Neural crest cell (in vitro differentiated cells): ENCODE results near the gene RALGAPA1. TPM values are rescaled to one million over a fixed set of nuclear protein-coding genes. Genes with fewer than 3 reads are reported as not detected.
A peak's percentile ranks its signal among the peaks of the same experiment; 100 is the strongest.
"Not testable (repeated sequence)": the region's sequence is repeated elsewhere in the genome, so short reads cannot be mapped to it uniquely, and the experiment has no call there.

Experiments used
- DNase-seq: peaks from one replicate; pipeline ENCODE4 v3.0.0; 2021; ENCODE audit warnings: low read depth, mixed read lengths, low spot score
- H3K27ac Mint-ChIP-seq: one replicate; pipeline ENCODE4 v1.8.0; 2021; ENCODE audit warnings: mild to moderate bottlenecking, mixed read lengths; ENCODE audit not compliant: unreplicated experiment
- H3K27me3 Mint-ChIP-seq: 2 replicates; pipeline ENCODE4 v1.8.0; 2021; ENCODE audit warnings: low read depth, mild to moderate bottlenecking, mixed read lengths
- H3K36me3 Mint-ChIP-seq: 2 replicates; pipeline ENCODE4 v1.8.0; 2021; ENCODE audit warnings: low read depth, mild to moderate bottlenecking, mixed read lengths
- H3K4me1 Mint-ChIP-seq: 2 replicates; pipeline ENCODE4 v1.8.0; 2021; ENCODE audit warnings: mixed read lengths
- H3K4me3 Mint-ChIP-seq: one replicate; pipeline ENCODE4 v1.8.0; 2021; ENCODE audit warnings: mild to moderate bottlenecking, mixed read lengths
- H3K9me3 Mint-ChIP-seq: 2 replicates; pipeline ENCODE4 v1.8.0; 2021; ENCODE audit warnings: mixed read lengths
- long read RNA-seq: library from polyadenylated mRNA; unstranded; transcript quantifications from one replicate; pipeline ENCODE4 v2.0.0, GENCODE V29; 2020
- total RNA-seq: library from RNA; stranded (reverse); gene quantifications from 2 replicates; pipeline ENCODE4 v1.2.1, GENCODE V29; 2021
- TF ChIP-seq, protein P1 (sequence below): fragments of 200-600 bp; sonication (generic); conservative IDR thresholded peaks from 2 replicates; pipeline ENCODE4 v1.5.0; 2021; ENCODE audit warnings: antibody characterized with exemption, mild to moderate bottlenecking

The RALGAPA1 gene
- 42.0 and 46.0 TPM in 2 replicates for total RNA-seq
- long read RNA-seq, partial matches to known transcripts: 2 of 3 reads
- long read RNA-seq, other reads (novel, unspliced or antisense): 1 of 3 reads

GRCh38 chr14:35808638-35809563 is at the start of gene RALGAPA1:
RALGAPA1 (minus strand) TSS chr14:35809295; CDS start chr14:35808835, 460 bp downstream.
- peak within 1 kb of the TSS; percentile 98 for H3K4me3 Mint-ChIP-seq
- H3K4me1 Mint-ChIP-seq: peaks cover 25% of the 10 kb centered on the region
- not testable (repeated sequence) for H3K9me3 Mint-ChIP-seq, H3K36me3 Mint-ChIP-seq, H3K27me3 Mint-ChIP-seq
- TF ChIP-seq, protein P1, sequence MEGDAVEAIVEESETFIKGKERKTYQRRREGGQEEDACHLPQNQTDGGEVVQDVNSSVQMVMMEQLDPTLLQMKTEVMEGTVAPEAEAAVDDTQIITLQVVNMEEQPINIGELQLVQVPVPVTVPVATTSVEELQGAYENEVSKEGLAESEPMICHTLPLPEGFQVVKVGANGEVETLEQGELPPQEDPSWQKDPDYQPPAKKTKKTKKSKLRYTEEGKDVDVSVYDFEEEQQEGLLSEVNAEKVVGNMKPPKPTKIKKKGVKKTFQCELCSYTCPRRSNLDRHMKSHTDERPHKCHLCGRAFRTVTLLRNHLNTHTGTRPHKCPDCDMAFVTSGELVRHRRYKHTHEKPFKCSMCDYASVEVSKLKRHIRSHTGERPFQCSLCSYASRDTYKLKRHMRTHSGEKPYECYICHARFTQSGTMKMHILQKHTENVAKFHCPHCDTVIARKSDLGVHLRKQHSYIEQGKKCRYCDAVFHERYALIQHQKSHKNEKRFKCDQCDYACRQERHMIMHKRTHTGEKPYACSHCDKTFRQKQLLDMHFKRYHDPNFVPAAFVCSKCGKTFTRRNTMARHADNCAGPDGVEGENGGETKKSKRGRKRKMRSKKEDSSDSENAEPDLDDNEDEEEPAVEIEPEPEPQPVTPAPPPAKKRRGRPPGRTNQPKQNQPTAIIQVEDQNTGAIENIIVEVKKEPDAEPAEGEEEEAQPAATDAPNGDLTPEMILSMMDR: peak; percentile 53
- peak within 1 kb of the TSS; percentile 92 for H3K27ac Mint-ChIP-seq
- DNase-seq: peak; percentile 83

DNA sequence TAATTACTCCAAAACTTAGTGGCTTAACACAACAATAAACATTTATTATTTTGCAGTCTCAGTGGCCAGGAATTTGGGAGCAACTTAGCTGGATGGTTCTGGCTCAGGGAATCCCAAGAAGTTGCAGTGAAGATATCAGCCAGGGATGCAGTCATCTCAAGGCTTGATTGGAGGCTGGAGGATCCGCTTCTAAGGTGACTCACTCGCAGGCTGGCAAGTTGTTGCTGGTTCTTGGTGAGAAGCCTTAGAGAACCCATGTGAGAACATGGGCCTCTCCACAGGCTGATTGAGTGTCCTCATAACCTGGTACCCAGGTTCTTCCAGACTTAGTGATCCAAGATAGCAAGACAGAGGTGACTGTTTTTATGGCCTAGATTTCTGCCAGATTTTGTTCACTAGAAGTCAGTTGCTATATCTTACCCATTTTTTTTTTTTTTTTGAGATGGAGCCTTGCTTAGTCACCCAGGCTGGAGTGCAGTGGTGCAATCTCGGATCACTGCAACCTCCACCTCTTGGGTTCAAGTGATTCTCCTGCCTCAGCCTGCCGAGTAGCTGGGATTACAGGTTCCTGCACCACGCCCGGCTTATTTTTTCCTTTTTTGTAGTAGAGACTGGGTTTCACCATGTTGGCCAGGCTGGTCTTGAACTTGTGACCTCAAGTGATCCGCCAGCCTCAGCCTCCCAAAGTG is 49.6 kb upstream of the RALGAPA1 start:
- Mint-ChIP-seq H3K9me3 (no peaks in the 10 kb centered on the region), H3K4me3 (no peak overlapping the region), H3K36me3 (peaks cover 16% of the 10 kb centered on the region), H3K27ac (no peak overlapping the region), H3K4me1 (peaks cover 20% of the 10 kb centered on the region), H3K27me3 (no peaks in the 10 kb centered on the region)
- TF ChIP-seq, protein P1: no peak
- no peak for DNase-seq

GRCh38 chr14:35855876-35856481 is 46.9 kb upstream of the RALGAPA1 start:
- DNase-seq: no peak
- Mint-ChIP-seq H3K9me3 (no peaks in the 10 kb centered on the region), H3K36me3 (peaks cover 24% of the 10 kb centered on the region), H3K27me3 (no peaks in the 10 kb centered on the region), H3K4me3 (no peak overlapping the region), H3K27ac (peak overlapping the region; percentile 23), H3K4me1 (peaks cover 16% of the 10 kb centered on the region)
- TF ChIP-seq, protein P1: no peak

- H3K36me3 Mint-ChIP-seq: peaks cover 32% of the 10 kb centered on the region
- DNase-seq: no peak
- H3K27ac Mint-ChIP-seq: no peak overlapping the region
- no peaks in the 10 kb centered on the region for H3K27me3 Mint-ChIP-seq
- no peak overlapping the region for H3K4me3 Mint-ChIP-seq
- no peaks in the 10 kb centered on the region for H3K9me3 Mint-ChIP-seq
- TF ChIP-seq, protein P1: no peak
- peaks cover 8% of the 10 kb centered on the region for H3K4me1 Mint-ChIP-seq
Observed at GRCh38 chr14:35854696-35855270, 45.7 kb upstream of the RALGAPA1 start.

DNA sequence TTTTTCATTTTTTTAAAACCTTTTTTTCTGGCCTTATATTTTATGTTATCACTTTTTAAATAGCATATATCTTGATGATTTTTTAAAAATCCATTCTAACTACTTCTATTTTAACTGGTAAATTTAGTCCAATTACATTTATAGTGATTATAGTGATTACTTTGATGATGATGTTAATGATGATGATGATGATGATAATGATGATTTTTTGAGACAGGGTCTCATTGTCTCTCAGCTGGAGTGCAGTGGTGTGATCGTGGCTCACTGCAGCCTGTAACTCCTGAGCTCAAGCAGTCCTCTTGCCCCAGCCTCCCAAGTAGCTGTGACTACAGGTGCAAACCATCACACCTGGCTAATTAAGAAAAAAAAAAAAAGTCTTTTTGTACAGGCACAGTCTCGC is 44.1 kb upstream of the RALGAPA1 start:
- Mint-ChIP-seq H3K27ac (no peak overlapping the region), H3K27me3 (no peaks in the 10 kb centered on the region), H3K4me3 (no peak overlapping the region), H3K9me3 (no peaks in the 10 kb centered on the region), H3K36me3 (peaks cover 31% of the 10 kb centered on the region), H3K4me1 (peaks cover 8% of the 10 kb centered on the region)
- DNase-seq: no peak
- TF ChIP-seq, protein P1: no peak
